ENCODE data around the gene COQ8B. TPM values are rescaled to one million over a fixed set of nuclear protein-coding genes. Genes with fewer than 3 reads are reported as not detected.

COQ8B gene
- total RNA-seq, 1 donor from 2014 or later, result 41.6 TPM

GRCh38 chr19:40681039-40681438 is 35.6 kb downstream of the COQ8B start:
- H3K4me3 Mint-ChIP-seq, result no peak overlapping the region
- no peak for DNase-seq (ENCODE audit: low spot score)
- H3K4me1 Mint-ChIP-seq (ENCODE audit: low read depth), result no peaks in the 10 kb centered on the region
- intact Hi-C loops (cut with micrococcal nuclease), result no loop called here
- no peaks in the 10 kb centered on the region for H3K27me3 Mint-ChIP-seq (ENCODE audit: insufficient read depth)
- H3K36me3 Mint-ChIP-seq (ENCODE audit: low read depth), result peaks cover 25% of the 10 kb centered on the region
- H3K27ac Mint-ChIP-seq, result no peak overlapping the region
- no peaks in the 10 kb centered on the region for H3K9me3 Mint-ChIP-seq

DNA sequence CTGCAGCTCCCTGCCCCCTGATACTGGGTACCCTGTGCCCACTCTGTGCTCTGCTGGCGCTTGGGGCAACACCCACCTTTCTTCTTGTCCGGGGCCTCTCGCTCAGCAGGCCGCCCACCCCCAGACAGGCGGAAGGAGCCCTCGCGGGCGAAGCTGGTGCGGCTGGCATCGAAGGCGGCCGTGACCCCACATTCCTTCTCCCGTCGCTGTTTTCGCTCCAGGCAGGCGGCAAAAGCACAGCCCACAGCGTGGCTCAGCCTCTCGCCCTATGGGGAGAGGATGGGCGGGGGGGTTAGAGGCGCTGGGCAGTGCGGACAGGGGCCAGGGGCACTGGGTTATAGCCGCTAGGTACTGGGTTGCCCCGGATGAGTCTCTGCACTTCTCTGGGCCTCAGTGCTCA is 39.5 kb downstream of the COQ8B start:
- H3K27me3 Mint-ChIP-seq (ENCODE audit: insufficient read depth), result no peaks in the 10 kb centered on the region
- H3K36me3 Mint-ChIP-seq (ENCODE audit: low read depth), result peaks cover 13% of the 10 kb centered on the region
- intact Hi-C loops (cut with micrococcal nuclease), result no loop called here
- H3K4me1 Mint-ChIP-seq (ENCODE audit: low read depth), result no peaks in the 10 kb centered on the region
- no peak overlapping the region for H3K4me3 Mint-ChIP-seq
- no peaks in the 10 kb centered on the region for H3K9me3 Mint-ChIP-seq
- no peak overlapping the region for H3K27ac Mint-ChIP-seq
- no peak for DNase-seq (ENCODE audit: low spot score)

GRCh38 chr19:40674291-40674690 is 42.4 kb downstream of the COQ8B start:
- Mint-ChIP-seq H3K4me3 (no peak overlapping the region), H3K27ac (peak overlapping the region; percentile 41), H3K4me1 (ENCODE audit: low read depth) (no peaks in the 10 kb centered on the region), H3K9me3 (peaks cover 4% of the 10 kb centered on the region), H3K27me3 (ENCODE audit: insufficient read depth) (no peaks in the 10 kb centered on the region), H3K36me3 (ENCODE audit: low read depth) (peaks cover 20% of the 10 kb centered on the region)
- intact Hi-C loops (cut with micrococcal nuclease), result no loop called here
- DNase-seq (ENCODE audit: low spot score), result no peak

DNA sequence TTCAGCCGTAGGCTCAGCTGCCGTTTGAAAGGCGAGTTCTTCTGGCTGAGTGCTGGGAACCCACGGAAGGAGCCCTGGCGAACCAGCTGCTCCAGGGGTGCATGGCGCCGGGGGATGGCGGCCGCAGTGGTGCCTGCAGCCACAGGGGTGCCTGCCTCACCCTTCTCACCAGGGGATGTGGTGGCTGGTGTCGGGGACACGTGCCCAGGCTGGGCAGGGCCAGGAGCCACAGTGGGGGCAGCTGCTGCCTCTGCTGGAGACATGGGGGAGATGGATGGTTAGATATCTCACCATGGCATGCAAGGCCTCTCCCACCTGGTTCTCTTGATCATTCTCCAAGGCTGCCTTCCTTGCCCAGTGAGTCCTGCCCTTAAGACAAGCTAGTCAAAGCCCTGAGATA is 43.3 kb downstream of the COQ8B start:
- peaks cover 27% of the 10 kb centered on the region for H3K36me3 Mint-ChIP-seq (ENCODE audit: low read depth)
- H3K27ac Mint-ChIP-seq, result no peak overlapping the region
- intact Hi-C loops (cut with micrococcal nuclease), result no loop called here
- no peaks in the 10 kb centered on the region for H3K4me1 Mint-ChIP-seq (ENCODE audit: low read depth)
- no peaks in the 10 kb centered on the region for H3K27me3 Mint-ChIP-seq (ENCODE audit: insufficient read depth)
- no peak for DNase-seq (ENCODE audit: low spot score)
- peaks cover 4% of the 10 kb centered on the region for H3K9me3 Mint-ChIP-seq
- no peak overlapping the region for H3K4me3 Mint-ChIP-seq

- peaks cover 4% of the 10 kb centered on the region for H3K9me3 Mint-ChIP-seq
- no peak overlapping the region for H3K27ac Mint-ChIP-seq
Observed at GRCh38 chr19:40672573-40673299, 44.0 kb downstream of the COQ8B start.

GRCh38 chr19:40672038-40672437 is 44.6 kb downstream of the COQ8B start:
- Mint-ChIP-seq H3K9me3 (peaks cover 4% of the 10 kb centered on the region), H3K27me3 (ENCODE audit: insufficient read depth) (no peaks in the 10 kb centered on the region), H3K4me3 (no peak overlapping the region), H3K36me3 (ENCODE audit: low read depth) (peaks cover 24% of the 10 kb centered on the region), H3K4me1 (ENCODE audit: low read depth) (peaks cover under 1% of the 10 kb centered on the region), H3K27ac (no peak overlapping the region)
- intact Hi-C loops (cut with micrococcal nuclease), result no loop called here
- DNase-seq (ENCODE audit: low spot score), result no peak

More at GRCh38 chr19:40672573-40673299, 44.0 kb downstream of the COQ8B start:
- Mint-ChIP-seq H3K4me1 (ENCODE audit: low read depth) (no peaks in the 10 kb centered on the region), H3K36me3 (ENCODE audit: low read depth) (peaks cover 26% of the 10 kb centered on the region), H3K4me3 (no peak overlapping the region), H3K27me3 (ENCODE audit: insufficient read depth) (no peaks in the 10 kb centered on the region)
- no peak for DNase-seq (ENCODE audit: low spot score)
- intact Hi-C loops (cut with micrococcal nuclease), result no loop called here

GRCh38 chr19:40671404-40671803 is 45.3 kb downstream of the COQ8B start:
- H3K36me3 Mint-ChIP-seq (ENCODE audit: low read depth), result peaks cover 28% of the 10 kb centered on the region
- no peak overlapping the region for H3K27ac Mint-ChIP-seq
- intact Hi-C loops (cut with micrococcal nuclease), result no loop called here
- H3K9me3 Mint-ChIP-seq, result peaks cover 4% of the 10 kb centered on the region
- no peak for DNase-seq (ENCODE audit: low spot score)
- peaks cover 6% of the 10 kb centered on the region for H3K4me1 Mint-ChIP-seq (ENCODE audit: low read depth)
- H3K4me3 Mint-ChIP-seq, result no peak overlapping the region
- no peaks in the 10 kb centered on the region for H3K27me3 Mint-ChIP-seq (ENCODE audit: insufficient read depth)

- peaks cover 10% of the 10 kb centered on the region for H3K4me1 Mint-ChIP-seq (ENCODE audit: low read depth)
Observed at GRCh38 chr19:40668991-40669614, 47.6 kb downstream of the COQ8B start.

GRCh38 chr19:40667602-40668001 is 49.1 kb downstream of the COQ8B start:
- DNase-seq (ENCODE audit: low spot score), result no peak
- Mint-ChIP-seq H3K4me1 (ENCODE audit: low read depth) (peaks cover 20% of the 10 kb centered on the region), H3K27me3 (ENCODE audit: insufficient read depth) (peaks cover 2% of the 10 kb centered on the region), H3K9me3 (peaks cover 4% of the 10 kb centered on the region), H3K36me3 (ENCODE audit: low read depth) (peaks cover 26% of the 10 kb centered on the region), H3K4me3 (no peak overlapping the region), H3K27ac (no peak overlapping the region)
- intact Hi-C loops (cut with micrococcal nuclease), result no loop called here

More at GRCh38 chr19:40668991-40669614, 47.6 kb downstream of the COQ8B start:
- no peak overlapping the region for H3K27ac Mint-ChIP-seq
- DNase-seq (ENCODE audit: low spot score), result no peak
- H3K36me3 Mint-ChIP-seq (ENCODE audit: low read depth), result peaks cover 26% of the 10 kb centered on the region
- intact Hi-C loops (cut with micrococcal nuclease), result no loop called here
- no peaks in the 10 kb centered on the region for H3K27me3 Mint-ChIP-seq (ENCODE audit: insufficient read depth)
- H3K9me3 Mint-ChIP-seq, result peaks cover 4% of the 10 kb centered on the region
- no peak overlapping the region for H3K4me3 Mint-ChIP-seq

- no peak for DNase-seq (ENCODE audit: low spot score)
- H3K27ac Mint-ChIP-seq, result no peak overlapping the region
- H3K9me3 Mint-ChIP-seq, result peaks cover 4% of the 10 kb centered on the region
- H3K4me1 Mint-ChIP-seq (ENCODE audit: low read depth), result peaks cover 20% of the 10 kb centered on the region
- H3K27me3 Mint-ChIP-seq (ENCODE audit: insufficient read depth), result peaks cover 2% of the 10 kb centered on the region
- H3K36me3 Mint-ChIP-seq (ENCODE audit: low read depth), result peaks cover 26% of the 10 kb centered on the region
- no peak overlapping the region for H3K4me3 Mint-ChIP-seq
- intact Hi-C loops (cut with micrococcal nuclease), result no loop called here
Observed at GRCh38 chr19:40666803-40667438, 49.8 kb downstream of the COQ8B start.

GRCh38 chr19:40663695-40664692 is 52.7 kb downstream of the COQ8B start:
- Mint-ChIP-seq H3K4me1 (ENCODE audit: low read depth) (peaks cover 20% of the 10 kb centered on the region), H3K4me3 (peak overlapping the region; percentile 80), H3K36me3 (ENCODE audit: low read depth) (peaks cover 8% of the 10 kb centered on the region), H3K9me3 (no peaks in the 10 kb centered on the region), H3K27ac (peak overlapping the region; percentile 86), H3K27me3 (ENCODE audit: insufficient read depth) (peaks cover 2% of the 10 kb centered on the region)
- no peak for DNase-seq (ENCODE audit: low spot score)
- intact Hi-C loops (cut with micrococcal nuclease), result loop anchor here (1.0 kb wide), 7 partner anchors 26 to 598 kb away; partner anchors contain the start of genes ACTMAP, NUMBL and RAB4B

All from activated T-helper 1 cell treated with anti-CD3 and anti-CD28 coated beads, Interleukin-12 subunit alpha, Interleukin-12 subunit beta, Interleukin-2, Interleukin-4 antibody, amounts not matched to agents 30 ng/mL and 10 ng/mL and 1 ng/mL, durations not matched to agents 14 hours and 24 hours and 36 hours (primary cell).